Stimulated activated CD8-positive, alpha-beta memory T cell treated with anti-CD3 and anti-CD28 coated beads, Interleukin-12 subunit alpha, Interleukin-12 subunit beta, amount 100 ng/mL, for 4 hours (primary cell): ENCODE measurements around the gene GMCL2.

Experiments
- DNase-seq: peaks from one replicate; pipeline ENCODE4 v3.0.0-alpha.2; 2020; ENCODE audit warnings: low read depth

The GMCL2 gene

DNA sequence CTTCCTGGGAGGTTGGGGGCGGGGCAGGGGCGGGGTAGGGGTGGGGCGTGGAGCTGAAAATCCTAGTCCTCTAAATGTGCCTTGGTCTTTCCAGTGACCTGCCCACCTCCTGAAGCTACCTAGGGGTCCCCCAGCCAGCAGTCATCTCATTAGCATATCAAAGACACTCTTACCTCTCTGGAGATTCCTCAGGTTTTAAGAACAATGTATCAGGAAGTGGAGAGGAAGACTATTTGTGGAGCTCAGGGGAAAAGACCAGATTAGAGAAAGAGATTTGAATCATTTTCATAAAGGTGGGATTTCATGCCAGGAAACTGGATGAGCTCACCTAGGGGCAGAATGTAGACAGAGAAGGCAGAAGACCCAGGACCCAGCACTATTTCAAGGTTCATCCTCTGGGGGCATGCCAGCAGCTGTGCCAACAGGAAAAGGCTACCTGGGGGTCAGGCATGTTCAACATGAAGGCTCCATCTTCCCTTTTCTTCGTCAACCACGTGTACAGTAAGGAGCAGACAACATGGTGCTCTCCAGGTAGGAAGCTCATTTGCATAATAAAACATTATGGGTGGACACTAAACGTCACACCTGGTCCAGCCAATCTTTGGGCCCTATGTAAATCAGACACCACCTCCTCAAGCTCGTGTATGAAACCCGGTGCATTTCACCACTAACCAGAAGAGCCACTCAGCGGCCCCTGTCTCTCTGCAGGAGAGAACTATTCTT lies 6.9 kb downstream of the GMCL2 start:
- DNase-seq, result no peak

DNA sequence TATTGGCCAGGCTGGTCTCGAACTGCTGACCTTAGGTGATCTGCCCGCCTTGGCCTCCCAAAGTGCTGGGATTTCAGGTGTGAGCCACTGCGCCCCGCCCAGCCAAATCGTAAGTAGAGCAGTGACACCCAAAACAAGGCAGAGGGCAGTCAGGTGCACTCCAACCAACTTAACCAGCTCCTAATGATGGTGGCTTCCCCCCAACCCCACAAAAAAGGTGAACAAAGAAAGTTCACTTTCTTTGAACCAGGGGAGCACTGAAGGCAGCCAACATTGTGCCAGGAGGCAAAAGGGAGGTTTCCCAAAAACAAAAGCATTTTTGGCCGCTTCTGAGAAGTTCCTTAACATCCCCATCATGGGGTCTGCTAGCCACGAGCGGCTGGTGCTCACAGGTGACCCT lies 9.6 kb downstream of the GMCL2 start:
- DNase-seq, result no peak

DNA sequence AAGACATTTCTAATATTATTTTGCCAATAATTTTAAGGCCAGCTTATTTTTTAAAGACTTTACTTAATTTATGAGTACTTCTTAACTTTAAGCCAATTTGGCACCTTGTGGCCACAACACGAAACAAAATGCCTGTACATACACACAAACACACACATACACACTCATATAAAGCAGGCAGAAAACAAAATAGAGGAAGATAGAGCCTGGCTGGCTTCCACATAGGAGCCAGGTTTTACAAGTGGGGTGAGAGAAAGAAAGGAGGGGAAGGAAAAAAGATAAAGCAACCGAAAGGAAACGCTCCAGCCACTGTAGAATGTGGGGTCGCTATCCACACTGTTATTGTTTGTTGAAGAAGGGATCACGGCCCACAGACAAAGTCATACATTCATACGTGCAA lies 10.4 kb downstream of the GMCL2 start:
- DNase-seq, result no peak

DNA sequence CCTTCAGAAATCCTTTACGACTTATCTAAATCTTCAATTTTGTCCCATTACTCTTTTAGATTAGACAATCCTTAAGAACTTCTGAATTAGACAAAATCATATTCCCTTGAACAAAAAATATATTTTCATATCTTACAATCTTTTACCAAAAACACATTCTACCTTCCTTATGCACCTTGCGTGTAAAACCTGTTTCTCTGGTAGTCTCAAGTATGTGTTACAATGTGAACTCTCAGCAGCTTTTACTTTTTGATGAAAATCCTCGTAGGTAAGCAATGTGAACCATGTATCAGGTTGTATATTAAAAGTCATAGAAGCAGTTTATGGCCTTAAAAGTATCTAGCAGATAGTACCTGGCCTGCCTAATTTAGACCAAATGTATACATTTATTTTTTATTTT lies 12.7 kb downstream of the GMCL2 start:
- no peak for DNase-seq

- no peak for DNase-seq
These were observed 16.7 kb downstream of the GMCL2 start for GRCh38 chr5:178170455-178170854.

DNA sequence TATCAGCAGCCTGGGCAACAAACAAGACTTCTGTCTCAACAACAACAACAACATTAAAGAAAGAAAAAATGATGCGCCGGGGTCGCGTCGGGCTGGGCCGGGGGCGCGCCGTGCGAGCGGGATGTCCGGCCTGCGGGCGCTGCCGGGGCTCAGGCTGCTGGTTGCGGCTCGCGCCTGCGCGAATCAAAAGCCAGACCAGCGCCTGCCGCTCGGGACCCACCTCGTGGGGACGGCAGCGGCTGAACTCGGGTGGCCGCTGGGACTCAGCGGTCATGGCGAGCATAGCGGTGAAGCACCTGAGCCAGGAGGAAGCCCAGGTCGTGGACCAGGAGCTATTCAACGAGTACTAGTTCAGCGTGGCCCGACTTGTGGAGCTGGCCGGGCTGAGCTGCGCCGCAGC lies 21.6 kb downstream of the GMCL2 start:
- no peak for DNase-seq

GRCh38 chr5:178163772-178164735 lies 23.1 kb downstream of the GMCL2 start:
- DNase-seq, result peak; percentile 84

DNA sequence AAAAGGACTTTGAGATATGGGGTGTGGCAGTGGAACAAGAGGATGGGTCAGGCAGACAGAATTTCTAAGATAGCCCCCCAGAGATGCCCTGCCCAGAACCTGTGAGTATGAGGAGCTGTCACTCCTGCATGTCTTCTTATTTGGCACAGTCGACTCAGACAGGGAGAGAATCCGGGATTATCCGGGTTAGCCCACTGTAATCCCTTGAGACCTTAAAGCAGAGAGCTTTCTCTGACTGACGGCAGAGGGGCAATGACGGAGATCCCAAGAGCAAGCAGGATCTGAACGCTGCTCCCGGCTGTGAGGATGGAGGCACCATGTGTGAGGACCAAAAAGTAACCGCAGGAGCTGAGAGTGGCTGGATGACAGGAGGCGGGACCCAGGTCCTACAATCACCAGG lies 24.7 kb downstream of the GMCL2 start:
- no peak for DNase-seq

DNA sequence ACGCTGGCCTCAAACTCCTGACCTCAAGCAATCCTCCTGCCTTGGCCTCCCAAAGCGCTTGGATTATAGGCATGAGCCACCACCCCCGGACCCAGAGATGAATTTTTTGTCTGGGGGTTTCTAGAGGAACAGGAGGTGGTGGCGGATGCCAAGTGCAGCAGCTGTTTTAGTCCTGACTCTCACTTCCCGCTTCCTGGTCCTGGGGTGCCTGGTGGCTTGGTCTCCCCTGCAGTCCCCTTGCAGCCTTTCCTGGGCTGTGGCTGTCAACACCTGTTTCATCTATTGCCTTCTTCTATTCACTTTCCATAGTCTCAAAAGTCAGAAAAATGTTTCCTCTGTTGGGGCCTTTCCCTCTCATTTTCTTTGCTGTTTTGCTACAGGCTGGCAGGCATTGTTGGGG lies 27.0 kb downstream of the GMCL2 start:
- DNase-seq, result no peak

DNA sequence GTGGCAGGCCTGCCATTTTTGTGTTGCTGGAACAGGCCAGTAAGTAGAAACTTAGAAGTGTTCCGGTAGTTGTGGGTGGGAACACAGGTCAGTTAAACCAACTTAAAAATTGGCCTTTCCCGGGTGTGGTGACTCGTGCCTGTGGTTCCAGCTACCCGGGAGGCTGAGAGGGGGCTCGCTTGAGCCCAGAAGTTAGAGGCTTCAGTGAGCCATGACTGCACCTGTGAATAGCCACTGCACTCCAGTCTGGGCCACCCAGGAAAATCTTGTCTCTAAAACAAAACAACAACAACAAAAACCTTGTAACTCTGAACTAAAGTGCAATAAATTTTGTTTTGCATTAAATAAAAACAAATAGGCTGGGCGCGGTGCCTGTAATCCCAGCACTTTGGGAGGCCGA lies 32.1 kb downstream of the GMCL2 start:
- DNase-seq, result no peak

DNA sequence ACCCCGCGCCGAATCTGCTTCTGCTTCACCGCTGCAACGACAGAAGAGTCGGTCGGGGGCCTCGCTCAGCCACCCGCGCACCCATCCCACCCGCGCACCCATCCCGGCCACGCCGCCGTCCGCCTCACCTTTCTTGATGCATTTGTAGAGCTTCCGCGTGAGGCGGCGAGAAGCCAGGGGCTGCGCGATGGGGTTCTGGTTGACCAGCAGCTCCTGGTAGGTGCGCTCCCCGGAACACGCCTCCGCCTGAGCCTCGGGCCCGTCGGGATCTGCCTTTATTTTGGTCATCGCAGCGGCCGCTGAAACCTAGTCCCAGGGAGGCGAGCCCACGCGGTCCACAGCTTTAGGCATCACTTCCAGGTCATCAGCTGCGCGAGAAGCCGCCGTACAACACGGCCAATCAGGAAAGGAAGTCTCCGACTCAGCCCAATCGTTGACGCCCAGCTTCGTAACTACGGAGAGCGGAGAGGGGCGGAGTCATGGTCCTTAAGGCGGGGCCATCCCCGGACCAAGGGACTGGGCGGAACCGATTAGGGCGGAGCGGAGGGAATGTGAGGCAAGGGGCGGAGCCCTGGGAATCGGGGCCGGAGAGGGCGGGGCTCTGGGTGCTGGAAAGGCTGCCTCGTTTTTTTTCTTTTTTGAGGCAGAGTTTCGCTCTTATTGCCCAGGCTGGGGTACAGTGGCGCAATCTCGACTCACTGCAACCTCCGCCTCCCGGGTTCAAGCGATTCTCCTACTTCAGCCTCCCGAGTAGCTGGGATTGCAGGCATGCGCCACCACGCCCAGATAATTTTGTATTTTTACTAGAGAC lies 33.4 kb downstream of the GMCL2 start, which contains the start of gene NHP2:
Gene NHP2 (minus strand): TSS at position 356 of the 811 bp plus-strand sequence. CDS start 68 bp downstream, at position 288.
- peak; percentile 96 for DNase-seq

DNA sequence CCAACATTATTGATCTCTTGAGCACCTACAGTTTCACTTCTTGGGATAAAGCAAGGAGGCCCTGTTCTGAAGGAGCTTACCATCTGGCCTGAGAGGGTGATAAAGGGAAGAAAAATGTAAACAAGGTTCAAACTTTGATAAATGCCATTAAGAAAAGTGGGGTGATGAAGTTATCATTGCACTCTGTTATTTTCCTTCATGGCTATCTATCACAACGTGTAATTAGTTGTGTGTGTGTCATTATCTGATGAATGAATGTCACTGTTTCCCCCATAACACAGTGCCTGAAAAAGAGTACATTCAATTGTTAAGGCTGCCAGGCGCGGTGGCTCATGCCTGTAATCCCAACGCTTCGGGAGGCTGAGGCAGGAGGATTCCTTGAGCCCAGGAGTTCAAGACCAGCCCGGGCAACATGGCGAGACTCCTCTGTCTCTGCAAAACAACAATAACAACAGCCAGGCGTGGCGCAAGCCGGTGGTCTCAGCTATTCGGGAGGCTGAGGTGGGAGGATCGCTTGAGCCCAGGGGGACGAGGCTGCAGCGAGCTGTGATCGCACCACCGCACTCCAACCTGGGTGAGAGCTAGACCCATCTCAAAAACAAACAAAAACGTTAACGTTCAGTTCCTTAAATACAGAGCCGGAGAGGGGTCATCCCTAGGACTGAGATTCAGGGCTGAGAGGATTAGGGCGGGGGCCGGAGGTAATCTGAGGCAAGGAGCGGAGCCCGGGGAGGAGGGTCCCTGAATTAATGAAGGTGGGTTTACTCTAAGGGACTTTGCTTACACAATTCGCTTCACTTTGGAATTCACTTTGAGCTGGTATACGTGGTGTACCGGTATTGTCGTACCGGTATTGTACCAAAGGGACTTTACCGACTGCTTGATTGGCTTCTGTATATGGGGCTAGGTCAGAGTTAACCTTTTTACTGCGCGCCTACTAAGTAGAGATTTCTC lies 34.4 kb downstream of the GMCL2 start:
- no peak for DNase-seq

DNA sequence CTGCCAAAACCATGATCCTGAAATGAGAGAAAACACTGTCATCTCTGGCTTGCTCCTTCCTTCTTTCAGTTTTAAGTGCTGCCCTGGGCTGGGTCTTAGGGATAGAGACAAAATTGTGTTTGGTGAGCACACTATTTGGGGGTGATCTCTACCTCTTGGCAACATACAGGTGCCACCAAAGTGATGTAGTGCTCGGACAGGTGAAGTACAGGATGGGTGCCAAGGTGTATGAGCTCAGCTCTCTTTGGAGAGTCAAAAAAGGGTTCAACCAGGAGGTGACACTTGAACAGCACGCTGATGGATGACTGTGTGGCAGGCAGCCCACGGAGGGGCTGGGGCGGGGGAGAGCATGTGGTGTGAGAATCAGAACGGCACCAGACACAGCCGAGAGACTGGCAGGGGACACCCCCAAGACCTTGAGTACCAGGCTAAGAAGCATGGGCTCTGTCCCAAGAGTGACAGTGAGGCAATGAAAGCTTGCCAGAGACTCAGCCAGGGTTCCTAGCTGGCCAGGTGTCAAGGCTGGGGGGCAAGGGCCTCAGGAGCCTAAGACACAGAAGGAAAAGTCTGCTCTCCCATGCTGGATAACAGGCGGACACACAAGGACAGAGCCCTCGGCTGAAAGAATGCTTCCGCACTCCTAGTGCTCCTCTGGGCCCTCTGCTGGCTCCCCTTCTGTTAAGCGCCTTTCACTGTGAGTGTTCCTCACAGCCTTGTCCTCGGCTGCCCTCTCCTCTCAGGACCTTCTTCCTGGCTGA lies 36.0 kb downstream of the GMCL2 start:
- no peak for DNase-seq

- DNase-seq, result no peak
These were observed 37.8 kb downstream of the GMCL2 start for GRCh38 chr5:178149199-178149932.

DNA sequence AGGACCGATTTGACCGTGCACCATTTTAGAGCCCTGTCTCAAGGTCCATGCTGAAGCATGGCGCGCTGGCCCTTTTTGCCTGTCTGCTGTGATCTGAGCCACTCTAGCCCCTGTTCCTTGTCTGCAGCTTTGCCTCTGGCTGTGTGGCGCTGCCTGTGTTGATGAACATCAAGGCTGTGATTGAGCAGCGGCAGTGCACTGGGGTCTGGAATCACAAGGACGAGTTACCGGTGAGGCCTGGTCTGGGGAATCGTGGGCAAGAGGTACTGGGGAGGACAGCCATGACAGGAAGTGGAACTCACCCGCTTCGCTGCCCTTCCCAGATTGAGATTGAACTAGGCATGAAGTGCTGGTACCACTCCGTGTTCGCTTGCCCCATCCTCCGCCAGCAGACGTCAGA lies 39.8 kb downstream of the GMCL2 start:
- no peak for DNase-seq

- peak; percentile 54 for DNase-seq
These were observed 41.0 kb downstream of the GMCL2 start for GRCh38 chr5:178145965-178146820.

DNA sequence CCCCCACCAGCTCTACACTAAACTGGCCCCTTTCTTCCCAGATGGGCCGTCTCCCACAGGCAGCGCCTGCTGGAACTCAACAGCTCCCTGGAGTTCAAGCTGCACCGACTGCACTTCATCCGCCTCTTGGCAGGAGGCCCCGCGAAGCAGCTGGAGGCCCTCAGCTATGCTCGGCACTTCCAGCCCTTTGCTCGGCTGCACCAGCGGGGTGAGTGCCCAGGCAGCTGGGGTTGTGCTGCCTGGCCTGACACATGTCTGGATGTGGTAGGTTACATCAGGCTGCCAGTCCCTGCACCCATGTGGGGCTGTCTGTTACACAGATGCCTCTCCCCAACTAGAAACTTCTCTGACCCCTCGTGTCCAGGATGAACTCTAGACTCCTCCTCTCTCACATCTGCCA lies 43.3 kb downstream of the GMCL2 start:
- no peak for DNase-seq

DNA sequence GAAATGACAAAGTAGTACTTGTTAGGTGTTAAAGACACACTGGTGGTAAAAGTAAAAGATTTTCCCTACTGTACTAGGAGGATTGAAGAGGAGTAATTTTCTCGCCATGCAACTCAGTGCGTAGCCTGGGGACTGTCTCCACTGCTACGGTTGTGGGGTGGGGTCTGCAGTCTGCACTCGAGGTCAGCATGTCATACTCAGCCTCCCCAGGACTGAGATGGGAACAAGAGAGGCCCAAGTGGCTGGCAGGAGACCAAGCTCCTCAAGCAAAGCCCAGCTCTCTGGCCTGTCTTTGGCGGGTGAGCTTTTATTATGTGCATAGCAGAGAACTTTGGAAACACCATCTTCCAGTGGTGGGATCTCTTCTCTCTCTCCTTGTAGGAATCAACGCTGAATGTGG lies 43.9 kb downstream of the GMCL2 start:
- DNase-seq, result no peak

DNA sequence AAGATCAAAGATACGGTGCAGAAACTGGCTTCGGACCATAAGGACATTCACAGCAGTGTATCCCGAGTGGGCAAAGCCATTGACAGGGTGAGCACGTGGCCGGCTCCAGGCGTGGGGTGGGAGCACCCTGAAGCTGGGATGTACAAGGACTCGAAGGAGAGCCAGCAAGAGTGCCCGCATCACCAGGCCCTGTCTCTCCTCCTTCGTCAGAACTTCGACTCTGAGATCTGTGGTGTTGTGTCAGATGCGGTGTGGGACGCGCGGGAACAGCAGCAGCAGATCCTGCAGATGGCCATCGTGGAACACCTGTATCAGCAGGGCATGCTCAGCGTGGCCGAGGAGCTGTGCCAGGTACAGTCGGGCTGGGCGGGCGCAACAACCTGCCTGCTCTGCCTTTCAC lies 44.5 kb downstream of the GMCL2 start:
- no peak for DNase-seq
